HG03378 (cell line): ENCODE data around the gene HSH2D.
A peak's percentile ranks its signal among the peaks of the same experiment; 100 is the strongest.

ENCODE experiments used
- ATAC-seq: cut with Tn5 transposase; IDR thresholded peaks from one replicate; pipeline ENCODE4 v1.9.1; 2021; ENCODE audit warnings: mild to moderate bottlenecking, moderate library complexity; ENCODE audit not compliant: unreplicated experiment

Gene HSH2D

GRCh38 chr19:16190736-16191135, 47.3 kb downstream of the HSH2D start:
- ATAC-seq, result no peak

GRCh38 chr19:16191216-16191908, 47.9 kb downstream of the HSH2D start:
- ATAC-seq, result no peak

- ATAC-seq, result no peak
Measured at GRCh38 chr19:16193466-16193865, 50.0 kb downstream of the HSH2D start.

- ATAC-seq, result no peak
Measured at GRCh38 chr19:16197188-16197621, 53.7 kb downstream of the HSH2D start.

GRCh38 chr19:16197622-16198369, 54.3 kb downstream of the HSH2D start, which contains the start of gene AP1M1:
Gene AP1M1, plus strand, starts transcription at chr19:16197911. Its CDS starts 116 bp downstream, at chr19:16198027.
- ATAC-seq, result peak; percentile 77

- ATAC-seq, result no peak
Measured at GRCh38 chr19:16198370-16198651, 54.8 kb downstream of the HSH2D start.

GRCh38 chr19:16199275-16199932, 55.9 kb downstream of the HSH2D start:
- no peak for ATAC-seq

- ATAC-seq, result no peak
Measured at GRCh38 chr19:16200038-16201010, 56.8 kb downstream of the HSH2D start.

- no peak for ATAC-seq
Measured at GRCh38 chr19:16201011-16201391, 57.5 kb downstream of the HSH2D start.

GRCh38 chr19:16202320-16203255, 59.1 kb downstream of the HSH2D start:
- ATAC-seq, result no peak

GRCh38 chr19:16203256-16204004, 59.9 kb downstream of the HSH2D start:
- no peak for ATAC-seq

- ATAC-seq, result no peak
Measured at GRCh38 chr19:16204005-16204294, 60.5 kb downstream of the HSH2D start.

GRCh38 chr19:16205205-16206045, 61.9 kb downstream of the HSH2D start:
- no peak for ATAC-seq

GRCh38 chr19:16206046-16206605, 62.6 kb downstream of the HSH2D start:
- no peak for ATAC-seq

- ATAC-seq, result no peak
Measured at GRCh38 chr19:16206637-16207036, 63.2 kb downstream of the HSH2D start.

GRCh38 chr19:16207063-16207462, 63.6 kb downstream of the HSH2D start:
- no peak for ATAC-seq

- ATAC-seq, result no peak
Measured at GRCh38 chr19:16207490-16208025, 64.1 kb downstream of the HSH2D start.
